Right ventricle myocardium inferior (tissue), 1 donor: Measurements from ENCODE around the gene CHRDL2. TPM values are rescaled to one million over a fixed set of nuclear protein-coding genes. Genes with fewer than 3 reads are reported as not detected.
"Not testable (repeated sequence)": the region's sequence is repeated elsewhere in the genome, so short reads cannot be mapped to it uniquely, and the experiment has no call there.

Experiments
- ATAC-seq: fragments of 200-7000 bp; cut with Tn5 transposase; one replicate; pipeline ENCODE4 v1.9.1; 2020; ENCODE audit warnings: mild to moderate bottlenecking, moderate library complexity
- DNase-seq: peaks from one replicate; pipeline ENCODE4 v3.0.0; 2021; ENCODE audit errors: missing footprints
- intact Hi-C: fragments of 100-400 bp; cut with DNase I; formaldehyde crosslinking; loops from one replicate; pipeline ENCODE4 v1.11.0; 2022
- total RNA-seq: library from RNA; stranded (reverse); fragmentation: NEBNext Ultra II Directional; extraction: Animal tissue kit (Norgen Biotek cat#: 25700); gene quantifications from one replicate; pipeline ENCODE4 v1.2.1, GENCODE V29; 2021
- donor health status: DM: no; HTN: yes; CAD: no; lungs with severe emphysema.

The CHRDL2 gene
- total RNA-seq, 1 donor from 2014 or later: 34.3 TPM

GRCh38 chr11:74750598-74750997 lies 19.4 kb upstream of the CHRDL2 start:
- not testable (repeated sequence) for ATAC-seq, DNase-seq
- intact Hi-C loops: loop anchor here (10.0 kb wide), 1 partner anchor 54 kb away; no protein-coding TSS in a partner anchor

- DNase-seq (no peak), ATAC-seq (no peak)
- intact Hi-C loops: loop anchor here (10.0 kb wide), 2 partner anchors 55 to 285 kb away; partner anchors contain the start of gene KCNE3
These were observed 18.7 kb upstream of the CHRDL2 start for GRCh38 chr11:74749965-74750296.

- ATAC-seq (peak; percentile 26), DNase-seq (peak; percentile 84)
- intact Hi-C loops: loop anchor here (10.0 kb wide), 1 partner anchor 285 kb away; the partner anchor contains the start of gene KCNE3
These were observed 18.1 kb upstream of the CHRDL2 start for GRCh38 chr11:74749127-74749964.

- DNase-seq (peak; percentile 98), ATAC-seq (peak; percentile 99)
- intact Hi-C loops: loop anchor here (10.0 kb wide), 1 partner anchor 284 kb away; the partner anchor contains the start of gene KCNE3
These were observed 17.2 kb upstream of the CHRDL2 start, which contains the start of gene RNF169 for GRCh38 chr11:74748211-74749126. RNF169 (plus strand) TSS chr11:74748849; CDS start chr11:74748881, 32 bp downstream.

GRCh38 chr11:74746868-74747267 lies 15.6 kb upstream of the CHRDL2 start:
- DNase-seq (no peak), ATAC-seq (no peak)
- intact Hi-C loops: loop anchor here (10.0 kb wide), 1 partner anchor 282 kb away; the partner anchor contains the start of gene KCNE3

GRCh38 chr11:74744277-74744676 lies 13.1 kb upstream of the CHRDL2 start:
- ATAC-seq (no peak), DNase-seq (no peak)
- intact Hi-C loops: loop anchor here (10.0 kb wide), 1 partner anchor 279 kb away; the partner anchor contains the start of gene KCNE3

- intact Hi-C loops: loop anchor here (10.0 kb wide), 1 partner anchor 279 kb away; the partner anchor contains the start of gene KCNE3
- DNase-seq (no peak), ATAC-seq (no peak)
These were observed 12.4 kb upstream of the CHRDL2 start for GRCh38 chr11:74743640-74744039.

GRCh38 chr11:74742070-74742469 lies 10.8 kb upstream of the CHRDL2 start:
- DNase-seq (no peak), ATAC-seq (no peak)
- intact Hi-C loops: loop anchor here (10.0 kb wide), 1 partner anchor 277 kb away; the partner anchor contains the start of gene KCNE3

- intact Hi-C loops: loop anchor here (5.0 to 10.0 kb wide), 2 partner anchors 127 to 275 kb away; partner anchors contain the start of gene KCNE3
- ATAC-seq (peak; percentile 93), DNase-seq (peak; percentile 74)
These were observed 8.5 kb upstream of the CHRDL2 start for GRCh38 chr11:74739546-74740270.

GRCh38 chr11:74736031-74736430 lies 4.8 kb upstream of the CHRDL2 start:
- intact Hi-C loops: loop anchor here (5.0 kb wide), 1 partner anchor 124 kb away; no protein-coding TSS in a partner anchor
- DNase-seq: no peak
- ATAC-seq: no peak

GRCh38 chr11:74735365-74735928 lies 4.2 kb upstream of the CHRDL2 start:
- no peak for ATAC-seq
- DNase-seq: no peak
- intact Hi-C loops: loop anchor here (5.0 kb wide), 1 partner anchor 123 kb away; no protein-coding TSS in a partner anchor

- intact Hi-C loops: no loop called here
- ATAC-seq: no peak
These were observed 3.3 kb upstream of the CHRDL2 start for GRCh38 chr11:74734559-74734925.

GRCh38 chr11:74730571-74731260 lies 510 bp downstream of the CHRDL2 start:
- intact Hi-C loops: no loop called here
- no peak for ATAC-seq
- DNase-seq: no peak

More at GRCh38 chr11:74734559-74734925, 3.3 kb upstream of the CHRDL2 start:
- DNase-seq: no peak

- intact Hi-C loops: loop anchor here (5.0 kb wide), 1 partner anchor 92 kb away; no protein-coding TSS in a partner anchor
- no peak for ATAC-seq
These were observed 1.8 kb downstream of the CHRDL2 start for GRCh38 chr11:74729397-74729796.

GRCh38 chr11:74726547-74727182 lies 4.6 kb downstream of the CHRDL2 start:
- DNase-seq (peak; percentile 78), ATAC-seq (peak; percentile 82)
- intact Hi-C loops: loop anchor here (2.0 to 5.0 kb wide), 2 partner anchors 24 to 89 kb away; no protein-coding TSS in a partner anchor

More at GRCh38 chr11:74729397-74729796, 1.8 kb downstream of the CHRDL2 start:
- DNase-seq: no peak

- intact Hi-C loops: loop anchor here (2.0 to 5.0 kb wide), 2 partner anchors 23 to 88 kb away; no protein-coding TSS in a partner anchor
- ATAC-seq: no peak
These were observed 5.5 kb downstream of the CHRDL2 start for GRCh38 chr11:74725701-74726100.

More at GRCh38 chr11:74725701-74726100, 5.5 kb downstream of the CHRDL2 start:
- no peak for DNase-seq
